PC-3 (cell line): ENCODE results near the gene NXPE3. TPM values are rescaled to one million over a fixed set of nuclear protein-coding genes. Genes with fewer than 3 reads are reported as not detected.

ENCODE experiments used
- ATAC-seq: fragments of 200-7000 bp; cut with Tn5 transposase; 2 replicates; pipeline ENCODE4 v1.9.1; 2020; ENCODE audit warnings: mild to moderate bottlenecking, moderate library complexity
- BruUV-seq: library from RNA; stranded (reverse); fragments of 400-500 nt; replicated peaks from 2 replicates; lab custom pipeline; 2021; lab: Mats Ljungman, UMichigan
- CTCF ChIA-PET: fragments of 300-600 bp; sonication (Branson Sonifier 250); formaldehyde crosslinking; loops from one replicate; lab custom pipeline; 2022; ENCODE audit warnings: antibody characterized with exemption; lab: Charles Lee
- POLR2A ChIA-PET: fragments of 300-600 bp; sonication (Branson Sonifier 250); formaldehyde crosslinking; loops from one replicate; lab custom pipeline; 2022; ENCODE audit warnings: antibody characterized with exemption; ENCODE audit not compliant: unreplicated experiment; lab: Charles Lee
- DNase-seq: peaks from one replicate; pipeline ENCODE4 v3.0.0-alpha.2; 2015
- H2AFZ ChIP-seq: fragments of 300-600 bp; sonication (generic); 2 replicates; pipeline ENCODE4 v1.6.0; 2016; ENCODE audit warnings: antibody characterized with exemption, low read length
- H3F3A ChIP-seq: fragments of 300-600 bp; sonication (generic); one replicate; pipeline ENCODE4 v1.6.0; 2017; ENCODE audit warnings: antibody characterized with exemption, low read length, control low read depth, mild to moderate bottlenecking; ENCODE audit not compliant: unreplicated experiment
- H3K27ac ChIP-seq: fragments of 300-600 bp; sonication (generic); 2 replicates; pipeline ENCODE4 v1.5.1; 2016; ENCODE audit warnings: mild to moderate bottlenecking, low read length
- H3K27me3 ChIP-seq: fragments of 300-600 bp; sonication (generic); 2 replicates; pipeline ENCODE4 v1.6.1; 2016; ENCODE audit warnings: low read length, mixed read lengths
- H3K36me3 ChIP-seq: fragments of 300-600 bp; sonication (generic); 2 replicates; pipeline ENCODE4 v1.6.1; 2016; ENCODE audit warnings: low read depth, mixed run types, low read length, mixed read lengths
- H3K4me1 ChIP-seq: fragments of 300-600 bp; sonication (generic); 2 replicates; pipeline ENCODE4 v1.5.1; 2016; ENCODE audit warnings: low read length; ENCODE audit not compliant: insufficient read depth
- H3K4me2 ChIP-seq: fragments of 300-600 bp; sonication (generic); 2 replicates; pipeline ENCODE4 v1.6.0; 2016; ENCODE audit warnings: low read length
- H3K4me3 ChIP-seq: fragments of 300-600 bp; sonication (generic); 2 replicates; pipeline ENCODE4 v1.5.1; 2016; ENCODE audit warnings: mild to moderate bottlenecking, low read length, mixed read lengths
- H3K79me2 ChIP-seq: fragments of 300-600 bp; sonication (generic); 2 replicates; pipeline ENCODE4 v1.6.1; 2017; ENCODE audit warnings: low read length, mixed read lengths
- H3K9ac ChIP-seq: fragments of 300-600 bp; sonication (generic); 2 replicates; pipeline ENCODE4 v1.6.0; 2016; ENCODE audit warnings: mild to moderate bottlenecking, low read length
- H3K9me2 ChIP-seq: fragments of 300-600 bp; sonication (generic); replicated peaks from 2 replicates; pipeline ENCODE4 v1.6.1; 2016; ENCODE audit warnings: mixed run types, low read length, mixed read lengths
- H3K9me3 ChIP-seq: fragments of 300-600 bp; sonication (generic); 2 replicates; pipeline ENCODE4 v1.6.1; 2016; ENCODE audit warnings: low read length, mixed read lengths
- H4K20me1 ChIP-seq: fragments of 300-600 bp; sonication (generic); 2 replicates; pipeline ENCODE4 v1.6.1; 2016; ENCODE audit warnings: low read length, mixed read lengths
- CTCF ChIP-seq: fragments of 300-600 bp; sonication (generic); conservative IDR thresholded peaks from 2 replicates; pipeline ENCODE4 v1.5.1; 2017; ENCODE audit warnings: antibody characterized with exemption, low read depth, mild to moderate bottlenecking, low read length
- EZH2 ChIP-seq: fragments of 300-600 bp; sonication (generic); IDR thresholded peaks from one replicate; pipeline ENCODE4 v1.6.1; 2017; ENCODE audit warnings: antibody characterized with exemption, mild to moderate bottlenecking, low read length; ENCODE audit not compliant: unreplicated experiment
- EZH2phosphoT487 ChIP-seq: fragments of 300-600 bp; sonication (generic); IDR thresholded peaks from 2 replicates; pipeline ENCODE4 v1.6.1; 2018; ENCODE audit warnings: mild to moderate bottlenecking, antibody characterized with exemption, low read length, borderline replicate concordance
- intact Hi-C: fragments of 100-400 bp; cut with micrococcal nuclease; formaldehyde crosslinking; loops from 2 replicates; pipeline ENCODE4 v1.9.0; 2023
- total RNA-seq: library from RNA; depleted of rRNA; stranded (reverse); fragments of >200 nt; gene quantifications from 2 replicates; pipeline ENCODE4 v1.2.3, GENCODE V29; 2014

NXPE3 gene
- total RNA-seq, 1 experiment from 2014 or later, result 12.6 TPM

- Histone ChIP-seq H3K27ac (peak overlapping the region; percentile 58), H3K27me3 (no peaks in the 10 kb centered on the region), H3K4me3 (no peak overlapping the region), H3K36me3 (no peaks in the 10 kb centered on the region), H3K4me2 (peak overlapping the region; percentile 52), H3K4me1 (peaks cover 20% of the 10 kb centered on the region), H4K20me1 (no peaks in the 10 kb centered on the region), H3K79me2 (no peaks in the 10 kb centered on the region), H2AFZ (no peak overlapping the region), H3K9me3 (no peaks in the 10 kb centered on the region), H3K9ac (peak overlapping the region; percentile 51), H3K9me2 (no peaks in the 10 kb centered on the region), H3F3A (no peaks in the 10 kb centered on the region)
- TF ChIP-seq EZH2 (no peak), CTCF (no peak), EZH2phosphoT487 (no peak)
- ATAC-seq (no peak), DNase-seq (no peak)
- intact Hi-C loops, result loop anchor here (5.0 to 10.0 kb wide), 3 partner anchors 52 to 325 kb away; no protein-coding TSS in a partner anchor
- POLR2A ChIA-PET, result no interaction called here
- CTCF ChIA-PET, result interaction anchor here (2.9 kb wide), 1 partner anchor 415 kb away, joined by 14 read pairs; no protein-coding TSS in a partner anchor
- TSS peak; percentile 45 for BruUV-seq
These were observed 31.0 kb downstream of the NXPE3 start for GRCh38 chr3:101810022-101810418.

GRCh38 chr3:101811875-101812274 lies 32.9 kb downstream of the NXPE3 start:
- Histone ChIP-seq H3K4me1 (peaks cover 26% of the 10 kb centered on the region), H3K9ac (no peak overlapping the region), H3K4me3 (no peak overlapping the region), H3K27ac (no peak overlapping the region), H2AFZ (no peak overlapping the region), H3K79me2 (no peaks in the 10 kb centered on the region), H3K9me2 (no peaks in the 10 kb centered on the region), H3K36me3 (no peaks in the 10 kb centered on the region), H3F3A (no peaks in the 10 kb centered on the region), H4K20me1 (no peaks in the 10 kb centered on the region), H3K4me2 (no peak overlapping the region), H3K27me3 (no peaks in the 10 kb centered on the region), H3K9me3 (no peaks in the 10 kb centered on the region)
- CTCF ChIA-PET, result interaction anchor here (0.6 to 1.6 kb wide), 2 partner anchors 292 to 414 kb away, joined by 3 to 7 read pairs; no protein-coding TSS in a partner anchor
- ATAC-seq, result no peak
- no peak for DNase-seq
- no TSS peak for BruUV-seq
- POLR2A ChIA-PET, result interaction anchor here (0.6 kb wide), 1 partner anchor 236 kb away, joined by 6 read pairs; no protein-coding TSS in a partner anchor
- TF ChIP-seq CTCF (no peak), EZH2 (no peak), EZH2phosphoT487 (no peak)
- intact Hi-C loops, result loop anchor here (2.0 to 10.0 kb wide), 4 partner anchors 50 to 363 kb away; no protein-coding TSS in a partner anchor

GRCh38 chr3:101812895-101813294 lies 33.9 kb downstream of the NXPE3 start:
- no peaks in the 10 kb centered on the region for H4K20me1 ChIP-seq
- no TSS peak for BruUV-seq
- TF ChIP-seq EZH2, result no peak
- peaks cover 31% of the 10 kb centered on the region for H3K4me1 ChIP-seq
- H2AFZ ChIP-seq, result no peak overlapping the region
- H3K9me3 ChIP-seq, result no peaks in the 10 kb centered on the region
- H3K79me2 ChIP-seq, result no peaks in the 10 kb centered on the region
- H3K9ac ChIP-seq, result peak overlapping the region; percentile 58; the same call in 1 of the 2 replicates
- H3F3A ChIP-seq, result no peaks in the 10 kb centered on the region
- H3K9me2 ChIP-seq, result no peaks in the 10 kb centered on the region
- intact Hi-C loops, result loop anchor here (1.0 to 10.0 kb wide), 7 partner anchors 36 to 412 kb away; partner anchors contain the start of gene NFKBIZ
- 0 out of 2 replicates have a peak, but pooled peaks have one; percentile 14 for ATAC-seq
- peak overlapping the region; percentile 50 for H3K27ac ChIP-seq
- H3K4me2 ChIP-seq, result no peak overlapping the region
- CTCF ChIA-PET, result interaction anchor here (0.7 to 1.6 kb wide), 3 partner anchors 413 to 526 kb away, joined by 3 to 7 read pairs (median 5); no protein-coding TSS in a partner anchor
- no peaks in the 10 kb centered on the region for H3K27me3 ChIP-seq
- no peaks in the 10 kb centered on the region; the same call in 1 of the 2 replicates for H3K36me3 ChIP-seq
- no peak overlapping the region for H3K4me3 ChIP-seq
- DNase-seq, result no peak
- POLR2A ChIA-PET, result interaction anchor here (0.6 kb wide), 2 partner anchors 182 to 631 kb away, joined by 3 to 4 read pairs; no protein-coding TSS in a partner anchor
